WTC11 (cell line): ENCODE results near the gene TNIP2. TPM values are rescaled to one million over a fixed set of nuclear protein-coding genes. Genes with fewer than 3 reads are reported as not detected.
"Not testable (repeated sequence)": the region's sequence is repeated elsewhere in the genome, so short reads cannot be mapped to it uniquely, and the experiment has no call there.

Experiments used
- ATAC-seq: fragments of 200-7000 bp; cut with Tn5 transposase; 2 replicates; pipeline ENCODE4 v1.10.0; 2021; ENCODE audit warnings: mild to moderate bottlenecking, moderate library complexity
- CTCF ChIA-PET: fragments of 300-600 bp; sonication (Branson Sonifier 250); formaldehyde crosslinking; loops from one replicate; lab custom pipeline; 2021; ENCODE audit warnings: antibody characterized with exemption; lab: Charles Lee
- POLR2A ChIA-PET: fragments of 350-600 bp; sonication (Branson Sonifier 250); formaldehyde crosslinking; loops from one replicate; lab custom pipeline; 2021; ENCODE audit warnings: antibody characterized with exemption; lab: Charles Lee
- DNase-seq: peaks from one replicate; pipeline ENCODE4 v3.0.0; 2021; ENCODE audit warnings: low spot score
- H3K27ac Mint-ChIP-seq: 2 replicates; pipeline ENCODE4 v1.8.0; 2021; ENCODE audit warnings: mixed read lengths
- H3K27me3 Mint-ChIP-seq: 2 replicates; pipeline ENCODE4 v1.8.0; 2021; ENCODE audit warnings: low read depth, mild to moderate bottlenecking, moderate library complexity, mixed read lengths
- H3K36me3 Mint-ChIP-seq: 2 replicates; pipeline ENCODE4 v1.8.0; 2021; ENCODE audit warnings: mixed read lengths
- H3K4me1 Mint-ChIP-seq: 2 replicates; pipeline ENCODE4 v1.8.0; 2022; ENCODE audit warnings: mixed read lengths
- H3K4me3 Mint-ChIP-seq: 2 replicates; pipeline ENCODE4 v1.8.0; 2021; ENCODE audit warnings: mild to moderate bottlenecking, moderate library complexity, mixed read lengths
- H3K9me3 Mint-ChIP-seq: 2 replicates; pipeline ENCODE4 v1.8.0; 2021; ENCODE audit warnings: mixed read lengths
- ATF2 ChIP-seq: sonication (generic); formaldehyde crosslinking; IDR thresholded peaks from 2 replicates; pipeline ENCODE4 v1.8.1; 2022; ENCODE audit warnings: low read depth, missing genetic modification reagents, borderline replicate concordance
- CTCF ChIP-seq: fragments of 200-600 bp; IDR thresholded peaks from 2 replicates; pipeline ENCODE4 v1.8.0; 2022; ENCODE audit warnings: antibody characterized with exemption
- ESRRA ChIP-seq: sonication (generic); formaldehyde crosslinking; IDR thresholded peaks from 2 replicates; pipeline ENCODE4 v1.8.1; 2022; ENCODE audit warnings: mild to moderate bottlenecking, missing genetic modification reagents, borderline replicate concordance
- ETV6 ChIP-seq: sonication (generic); formaldehyde crosslinking; IDR thresholded peaks from 2 replicates; pipeline ENCODE4 v1.8.1; 2022; ENCODE audit warnings: mild to moderate bottlenecking, missing genetic modification reagents
- FOXP1 ChIP-seq: sonication (generic); formaldehyde crosslinking; IDR thresholded peaks from 2 replicates; pipeline ENCODE4 v1.8.0; 2022; ENCODE audit warnings: missing genetic modification reagents, mild to moderate bottlenecking, moderate library complexity, borderline replicate concordance
- IRF2 ChIP-seq: sonication (generic); formaldehyde crosslinking; IDR thresholded peaks from 2 replicates; pipeline ENCODE4 v1.8.0; 2022; ENCODE audit warnings: low read depth, missing genetic modification reagents, borderline replicate concordance
- NFE2L1 ChIP-seq: sonication (generic); formaldehyde crosslinking; IDR thresholded peaks from 2 replicates; pipeline ENCODE4 v1.8.1; 2023; ENCODE audit warnings: missing genetic modification reagents
- NFYB ChIP-seq: sonication (generic); formaldehyde crosslinking; conservative IDR thresholded peaks from 2 replicates; pipeline ENCODE4 v1.8.0; 2022; ENCODE audit warnings: low read depth, missing genetic modification reagents
- SMAD4 ChIP-seq: sonication (generic); formaldehyde crosslinking; IDR thresholded peaks from 2 replicates; pipeline ENCODE4 v1.8.0; 2022; ENCODE audit warnings: mild to moderate bottlenecking, missing genetic modification reagents
- TCF7 ChIP-seq: sonication (generic); formaldehyde crosslinking; IDR thresholded peaks from 2 replicates; pipeline ENCODE4 v1.8.0; 2022; ENCODE audit warnings: mild to moderate bottlenecking, low read depth, missing genetic modification reagents, moderate library complexity
- ZNF423 ChIP-seq: fragments of 250-450 bp; sonication (Bioruptor Pico); IDR thresholded peaks from 2 replicates; pipeline ENCODE4 v2.1.2; 2022; ENCODE audit warnings: mild to moderate bottlenecking, moderate library complexity
- ZNF532 ChIP-seq: fragments of 250-450 bp; sonication (Bioruptor Pico); IDR thresholded peaks from 2 replicates; pipeline ENCODE4 v1.9.0; 2021; ENCODE audit warnings: mild to moderate bottlenecking, borderline replicate concordance
- total RNA-seq: library from RNA; stranded (reverse); gene quantifications from 3 replicates; pipeline ENCODE4 v1.2.3, GENCODE V29; 2021
- TF ChIP-seq, protein P1 (sequence below): sonication (generic); formaldehyde crosslinking; conservative IDR thresholded peaks from 2 replicates; pipeline ENCODE4 v1.8.1; 2022; ENCODE audit warnings: mild to moderate bottlenecking, missing genetic modification reagents
- TF ChIP-seq, protein P2 (sequence below): sonication (generic); formaldehyde crosslinking; IDR thresholded peaks from 2 replicates; pipeline ENCODE4 v1.8.1; 2023; ENCODE audit warnings: mild to moderate bottlenecking, missing genetic modification reagents, moderate library complexity
- TF ChIP-seq, protein P3 (sequence below): sonication (generic); formaldehyde crosslinking; IDR thresholded peaks from 2 replicates; pipeline ENCODE4 v1.8.0; 2022; ENCODE audit warnings: mild to moderate bottlenecking, missing genetic modification reagents

Gene TNIP2
- total RNA-seq, 1 experiment from 2014 or later = 44.4 TPM

GRCh38 chr4:2728221-2728620, 27.9 kb downstream of the TNIP2 start (continued):
- no peak for TF ChIP-seq ZNF532
- TF ChIP-seq SMAD4 (CRISPR knock-in tag) = no peak

DNA sequence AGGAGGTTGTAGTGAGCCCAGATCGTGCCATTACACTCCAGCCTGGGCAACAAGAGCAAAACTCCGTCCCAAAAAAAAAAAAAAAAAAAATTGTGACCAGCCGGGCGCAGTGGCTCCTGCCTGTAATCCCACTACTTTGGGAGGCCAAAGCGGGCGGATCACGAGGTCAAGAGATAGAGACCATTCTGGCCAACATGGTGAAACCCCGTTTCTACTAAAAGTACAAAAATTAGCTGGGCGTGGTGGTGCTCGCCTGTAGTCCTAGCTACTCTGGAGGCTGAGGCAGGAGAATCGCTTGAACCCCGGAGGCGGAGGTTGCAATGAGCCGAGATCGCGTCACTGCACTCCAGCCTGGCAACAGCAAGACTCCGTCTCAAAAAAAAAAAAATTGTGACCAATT, 29.3 kb downstream of the TNIP2 start:
- H3K27me3 Mint-ChIP-seq, POLR2A ChIA-PET, H3K4me1 Mint-ChIP-seq, H3K4me3 Mint-ChIP-seq, H3K9me3 Mint-ChIP-seq, H3K27ac Mint-ChIP-seq, DNase-seq, ATAC-seq: not testable (repeated sequence)
- CTCF ChIA-PET = interaction anchor here (0.6 kb wide), 1 partner anchor 48 kb away, joined by 6 read pairs; no protein-coding TSS in a partner anchor
- peaks cover 22% of the 10 kb centered on the region for H3K36me3 Mint-ChIP-seq

DNA sequence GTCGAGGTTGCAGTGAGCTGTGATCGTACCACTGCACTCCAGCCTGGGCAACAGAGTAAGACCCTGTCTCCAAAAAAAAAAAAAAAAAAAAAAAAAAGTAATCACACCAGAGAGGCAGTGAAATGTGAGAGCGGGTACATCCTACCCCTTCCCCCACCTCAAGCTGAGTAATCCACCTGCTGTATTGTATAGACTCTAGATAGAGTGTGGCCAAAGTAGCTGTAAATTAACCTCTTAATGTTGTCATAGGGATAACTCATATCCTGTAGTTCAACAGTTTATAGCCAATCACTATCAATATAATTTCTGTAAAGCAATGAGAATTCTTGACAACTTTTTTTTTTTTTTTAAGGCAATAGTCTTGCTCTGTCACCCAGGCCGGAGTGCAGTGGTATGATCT, 30.8 kb downstream of the TNIP2 start:
- Mint-ChIP-seq H3K27ac (no peak overlapping the region), H3K4me3 (no peak overlapping the region), H3K9me3 (no peaks in the 10 kb centered on the region), H3K27me3 (no peaks in the 10 kb centered on the region), H3K36me3 (peaks cover 26% of the 10 kb centered on the region), H3K4me1 (no peaks in the 10 kb centered on the region)
- TF ChIP-seq, protein P1, sequence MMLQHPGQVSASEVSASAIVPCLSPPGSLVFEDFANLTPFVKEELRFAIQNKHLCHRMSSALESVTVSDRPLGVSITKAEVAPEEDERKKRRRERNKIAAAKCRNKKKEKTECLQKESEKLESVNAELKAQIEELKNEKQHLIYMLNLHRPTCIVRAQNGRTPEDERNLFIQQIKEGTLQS = no peak
- TF ChIP-seq FOXP1 (no peak), ETV6 (CRISPR knock-in tag) (no peak), ESRRA (CRISPR knock-in tag) (no peak)
- DNase-seq (no peak), ATAC-seq (no peak)
- CTCF ChIA-PET = interaction anchor here (0.6 to 0.7 kb wide), 2 partner anchors 280 to 1084 kb away, joined by 4 read pairs; no protein-coding TSS in a partner anchor
- POLR2A ChIA-PET = no interaction called here

DNA sequence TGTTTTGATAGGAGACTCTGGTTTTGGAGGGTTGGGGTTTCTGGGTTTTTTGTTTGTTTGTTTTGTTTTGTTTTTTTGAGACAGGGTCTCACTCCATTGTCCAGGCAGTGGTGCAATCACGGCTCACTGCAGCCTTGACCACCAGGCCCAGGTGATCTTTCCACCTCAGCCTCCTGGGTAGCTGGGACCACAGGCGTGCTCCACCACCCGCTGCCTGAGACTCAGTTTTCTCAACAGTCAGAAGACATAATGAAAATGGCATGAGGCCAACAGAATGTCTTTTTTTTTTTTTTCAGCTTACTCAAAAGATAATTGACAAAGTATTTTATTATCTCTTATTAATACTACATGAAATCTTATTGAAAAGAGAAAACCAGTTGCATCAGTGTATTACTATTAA, 32.4 kb downstream of the TNIP2 start:
- peaks cover 25% of the 10 kb centered on the region for H3K36me3 Mint-ChIP-seq
- TF ChIP-seq TCF7 (CRISPR knock-in tag) (no peak), NFE2L1 (no peak), FOXP1 (no peak), IRF2 (CRISPR knock-in tag) (no peak), ATF2 (CRISPR knock-in tag) (no peak), NFYB (CRISPR knock-in tag) (no peak), CTCF (no peak), ZNF423 (CRISPR knock-in tag) (no peak)
- TF ChIP-seq, protein P2, sequence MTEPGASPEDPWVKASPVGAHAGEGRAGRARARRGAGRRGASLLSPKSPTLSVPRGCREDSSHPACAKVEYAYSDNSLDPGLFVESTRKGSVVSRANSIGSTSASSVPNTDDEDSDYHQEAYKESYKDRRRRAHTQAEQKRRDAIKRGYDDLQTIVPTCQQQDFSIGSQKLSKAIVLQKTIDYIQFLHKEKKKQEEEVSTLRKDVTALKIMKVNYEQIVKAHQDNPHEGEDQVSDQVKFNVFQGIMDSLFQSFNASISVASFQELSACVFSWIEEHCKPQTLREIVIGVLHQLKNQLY (CRISPR knock-in tag) = no peak
- TF ChIP-seq, protein P3, sequence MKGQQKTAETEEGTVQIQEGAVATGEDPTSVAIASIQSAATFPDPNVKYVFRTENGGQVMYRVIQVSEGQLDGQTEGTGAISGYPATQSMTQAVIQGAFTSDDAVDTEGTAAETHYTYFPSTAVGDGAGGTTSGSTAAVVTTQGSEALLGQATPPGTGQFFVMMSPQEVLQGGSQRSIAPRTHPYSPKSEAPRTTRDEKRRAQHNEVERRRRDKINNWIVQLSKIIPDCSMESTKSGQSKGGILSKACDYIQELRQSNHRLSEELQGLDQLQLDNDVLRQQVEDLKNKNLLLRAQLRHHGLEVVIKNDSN = no peak
- TF ChIP-seq, all 79 proteins: peak for 0
- H3K27me3 Mint-ChIP-seq = no peaks in the 10 kb centered on the region
- no peaks in the 10 kb centered on the region for H3K4me1 Mint-ChIP-seq
- no peaks in the 10 kb centered on the region for H3K9me3 Mint-ChIP-seq
- ChIA-PET CTCF (no interaction called here), POLR2A (no interaction called here)
- DNase-seq (no peak), ATAC-seq (no peak)
- no peak overlapping the region for H3K4me3 Mint-ChIP-seq
- H3K27ac Mint-ChIP-seq = no peak overlapping the region
